Effector memory CD4-positive, alpha-beta T cell (primary cell): Measurements from ENCODE around the gene MDK.

ENCODE experiments used
- DNase-seq, 3 donors: peaks; one replicate each; pipeline ENCODE4 v3.0.0-alpha.2; 2020
- H3K27ac ChIP-seq: 2 replicates; pipeline ENCODE4 v1.7.0; 2013; ENCODE audit warnings: mild to moderate bottlenecking, low read length, moderate library complexity; ENCODE audit not compliant: insufficient read depth, poor library complexity, severe bottlenecking
- H3K27me3 ChIP-seq: replicated peaks from 2 replicates; pipeline ENCODE4 v1.7.0; 2013; ENCODE audit warnings: mild to moderate bottlenecking, low read length; ENCODE audit not compliant: insufficient read depth, control insufficient read depth, poor library complexity, severe bottlenecking
- H3K36me3 ChIP-seq: 2 replicates; pipeline ENCODE4 v1.7.0; 2013; ENCODE audit warnings: mild to moderate bottlenecking, low read length, moderate library complexity; ENCODE audit not compliant: control insufficient read depth, insufficient read depth
- H3K4me1 ChIP-seq: 2 replicates; pipeline ENCODE4 v1.7.0; 2013; ENCODE audit warnings: low read length, mild to moderate bottlenecking; ENCODE audit not compliant: control insufficient read depth, insufficient read depth, poor library complexity, severe bottlenecking
- H3K4me3 ChIP-seq: 2 replicates; pipeline ENCODE4 v1.7.0; 2013; ENCODE audit warnings: low read length, low read depth, mild to moderate bottlenecking; ENCODE audit not compliant: insufficient read depth, poor library complexity, severe bottlenecking
- H3K9me3 ChIP-seq: 2 replicates; pipeline ENCODE4 v1.7.0; 2013; ENCODE audit warnings: mild to moderate bottlenecking, low read length, moderate library complexity; ENCODE audit not compliant: control insufficient read depth

MDK gene

GRCh38 chr11:46397526-46397925, 16.1 kb downstream of the MDK start:
- Histone ChIP-seq H3K4me1 (peaks cover 6% of the 10 kb centered on the region), H3K4me3 (no peak overlapping the region), H3K27ac (no peak overlapping the region), H3K27me3 (no peaks in the 10 kb centered on the region), H3K9me3 (no peaks in the 10 kb centered on the region), H3K36me3 (peaks cover 15% of the 10 kb centered on the region)
- DNase-seq = no peak

- Histone ChIP-seq H3K9me3 (no peaks in the 10 kb centered on the region), H3K27me3 (no peaks in the 10 kb centered on the region), H3K4me1 (no peaks in the 10 kb centered on the region), H3K27ac (no peak overlapping the region), H3K4me3 (no peak overlapping the region), H3K36me3 (peaks cover 28% of the 10 kb centered on the region)
- DNase-seq = no peak
These were observed 21.8 kb downstream of the MDK start for GRCh38 chr11:46402957-46403902.

GRCh38 chr11:46404476-46405017, 23.1 kb downstream of the MDK start:
- H3K27ac ChIP-seq = no peak overlapping the region
- DNase-seq = no peak
- no peaks in the 10 kb centered on the region for H3K4me1 ChIP-seq
- no peaks in the 10 kb centered on the region for H3K9me3 ChIP-seq
- no peak overlapping the region for H3K4me3 ChIP-seq
- peaks cover 39% of the 10 kb centered on the region for H3K36me3 ChIP-seq
- H3K27me3 ChIP-seq = no peaks in the 10 kb centered on the region

GRCh38 chr11:46407635-46408034, 26.2 kb downstream of the MDK start:
- Histone ChIP-seq H3K4me1 (no peaks in the 10 kb centered on the region), H3K4me3 (no peak overlapping the region), H3K27me3 (no peaks in the 10 kb centered on the region), H3K27ac (no peak overlapping the region), H3K9me3 (no peaks in the 10 kb centered on the region), H3K36me3 (peaks cover 48% of the 10 kb centered on the region)
- DNase-seq = no peak

GRCh38 chr11:46408407-46408986, 27.0 kb downstream of the MDK start:
- DNase-seq = no peak
- no peaks in the 10 kb centered on the region for H3K4me1 ChIP-seq
- no peak overlapping the region for H3K27ac ChIP-seq
- no peak overlapping the region for H3K4me3 ChIP-seq
- peaks cover 50% of the 10 kb centered on the region for H3K36me3 ChIP-seq
- H3K9me3 ChIP-seq = no peaks in the 10 kb centered on the region
- H3K27me3 ChIP-seq = no peaks in the 10 kb centered on the region

- H3K4me1 ChIP-seq = no peaks in the 10 kb centered on the region
- no peaks in the 10 kb centered on the region for H3K27me3 ChIP-seq
- peaks cover 53% of the 10 kb centered on the region for H3K36me3 ChIP-seq
- no peak overlapping the region for H3K27ac ChIP-seq
- H3K9me3 ChIP-seq = no peaks in the 10 kb centered on the region
- no peak overlapping the region for H3K4me3 ChIP-seq
- no peak for DNase-seq
These were observed 28.6 kb downstream of the MDK start for GRCh38 chr11:46410021-46410420.

GRCh38 chr11:46413760-46414465, 32.4 kb downstream of the MDK start:
- H3K4me3 ChIP-seq = no peak overlapping the region
- no peaks in the 10 kb centered on the region for H3K4me1 ChIP-seq
- H3K9me3 ChIP-seq = no peaks in the 10 kb centered on the region
- H3K27ac ChIP-seq = no peak overlapping the region
- no peak for DNase-seq
- H3K27me3 ChIP-seq = no peaks in the 10 kb centered on the region
- peaks cover 61% of the 10 kb centered on the region for H3K36me3 ChIP-seq

GRCh38 chr11:46414466-46414796, 33.0 kb downstream of the MDK start:
- Histone ChIP-seq H3K36me3 (peaks cover 62% of the 10 kb centered on the region), H3K27me3 (no peaks in the 10 kb centered on the region), H3K9me3 (no peaks in the 10 kb centered on the region), H3K27ac (no peak overlapping the region), H3K4me3 (no peak overlapping the region), H3K4me1 (no peaks in the 10 kb centered on the region)
- DNase-seq = no peak

- H3K4me1 ChIP-seq = no peaks in the 10 kb centered on the region
- H3K9me3 ChIP-seq = no peaks in the 10 kb centered on the region
- no peaks in the 10 kb centered on the region for H3K27me3 ChIP-seq
- no peak overlapping the region for H3K27ac ChIP-seq
- DNase-seq = no peak
- H3K4me3 ChIP-seq = no peak overlapping the region
- peaks cover 60% of the 10 kb centered on the region for H3K36me3 ChIP-seq
These were observed 33.4 kb downstream of the MDK start for GRCh38 chr11:46414879-46415278.

- Histone ChIP-seq H3K36me3 (peaks cover 65% of the 10 kb centered on the region), H3K4me1 (no peaks in the 10 kb centered on the region), H3K4me3 (no peak overlapping the region), H3K27ac (no peak overlapping the region), H3K9me3 (no peaks in the 10 kb centered on the region), H3K27me3 (no peaks in the 10 kb centered on the region)
- no peak for DNase-seq
These were observed 36.2 kb downstream of the MDK start for GRCh38 chr11:46417711-46418110.
